Ishikawa (cell line): ENCODE results near the gene NDFIP1.

Source experiments
- CEBPB ChIP-seq: IDR thresholded peaks from 2 replicates; pipeline ENCODE4 v1.6.1; 2012
- CREB1 ChIP-seq: IDR thresholded peaks from 2 replicates; pipeline ENCODE4 v1.6.1; 2012; ENCODE audit warnings: low read depth
- EGR1 ChIP-seq: IDR thresholded peaks from 2 replicates; pipeline ENCODE4 v1.6.1; 2012
- EP300 ChIP-seq: IDR thresholded peaks from 2 replicates; pipeline ENCODE4 v1.6.1; 2012; ENCODE audit warnings: borderline replicate concordance
- FOXM1 ChIP-seq: IDR thresholded peaks from 2 replicates; pipeline ENCODE4 v1.6.1; 2012; ENCODE audit warnings: low read depth, borderline replicate concordance
- MAX ChIP-seq: IDR thresholded peaks from 2 replicates; pipeline ENCODE4 v1.6.1; 2012
- NFIC ChIP-seq: IDR thresholded peaks from 2 replicates; pipeline ENCODE4 v1.6.1; 2012
- RAD21 ChIP-seq: IDR thresholded peaks from 2 replicates; pipeline ENCODE4 v1.6.1; 2012; ENCODE audit warnings: low read depth
- REST ChIP-seq: IDR thresholded peaks from 2 replicates; pipeline ENCODE4 v1.6.1; 2012; ENCODE audit warnings: low read depth, mild to moderate bottlenecking
- TAF1 ChIP-seq: IDR thresholded peaks from 2 replicates; pipeline ENCODE4 v1.6.1; 2012; ENCODE audit warnings: low read depth, mild to moderate bottlenecking
- TCF12 ChIP-seq: IDR thresholded peaks from 2 replicates; pipeline ENCODE4 v1.6.1; 2012; ENCODE audit warnings: low read depth
- TEAD4 ChIP-seq: IDR thresholded peaks from 2 replicates; pipeline ENCODE4 v1.6.1; 2012
- USF1 ChIP-seq: IDR thresholded peaks from 2 replicates; pipeline ENCODE4 v1.6.1; 2012
- YY1 ChIP-seq: IDR thresholded peaks from 2 replicates; pipeline ENCODE4 v1.6.1; 2012; ENCODE audit warnings: low read depth
- ZBTB7A ChIP-seq: IDR thresholded peaks from 2 replicates; pipeline ENCODE4 v1.6.1; 2012; ENCODE audit warnings: low read depth

NDFIP1 gene

GRCh38 chr5:142119051-142119625 lies 10.6 kb downstream of the NDFIP1 start:
- TF ChIP-seq ZBTB7A (no peak), TCF12 (no peak), EGR1 (no peak), FOXM1 (no peak)

GRCh38 chr5:142120247-142120935 lies 11.8 kb downstream of the NDFIP1 start:
- no peak for TF ChIP-seq TAF1
- no peak for TF ChIP-seq EGR1
- TF ChIP-seq REST, result no peak
- TF ChIP-seq CREB1, result no peak
- TF ChIP-seq TEAD4, result no peak
- no peak for TF ChIP-seq TCF12
- TF ChIP-seq USF1, result no peak
- no peak for TF ChIP-seq FOXM1
- no peak for TF ChIP-seq CEBPB
- TF ChIP-seq NFIC, result no peak
- TF ChIP-seq EP300, result no peak
- TF ChIP-seq YY1, result no peak
- TF ChIP-seq MAX, result no peak
- no peak for TF ChIP-seq ZBTB7A
- no peak for TF ChIP-seq RAD21

GRCh38 chr5:142122121-142122520 lies 13.5 kb downstream of the NDFIP1 start:
- TF ChIP-seq CEBPB, result no peak
- no peak for TF ChIP-seq REST
- no peak for TF ChIP-seq CREB1
- no peak for TF ChIP-seq RAD21
- no peak for TF ChIP-seq EGR1
- TF ChIP-seq EP300, result no peak
- no peak for TF ChIP-seq TEAD4
- no peak for TF ChIP-seq MAX
- no peak for TF ChIP-seq TCF12
- no peak for TF ChIP-seq ZBTB7A
- no peak for TF ChIP-seq USF1
- TF ChIP-seq NFIC, result no peak
- no peak for TF ChIP-seq YY1
- TF ChIP-seq TAF1, result no peak
- TF ChIP-seq FOXM1, result no peak

GRCh38 chr5:142125378-142125777 lies 16.8 kb downstream of the NDFIP1 start:
- TF ChIP-seq EGR1 (no peak), NFIC (no peak), EP300 (no peak), ZBTB7A (no peak), YY1 (no peak), TAF1 (no peak)

- no peak for TF ChIP-seq MAX
- no peak for TF ChIP-seq ZBTB7A
- no peak for TF ChIP-seq CREB1
- no peak for TF ChIP-seq RAD21
- TF ChIP-seq TCF12, result no peak
- TF ChIP-seq USF1, result no peak
- no peak for TF ChIP-seq TAF1
- no peak for TF ChIP-seq REST
- no peak for TF ChIP-seq YY1
Observed at GRCh38 chr5:142125963-142126362, 17.4 kb downstream of the NDFIP1 start.
